Measurements from ENCODE around the gene SPAG17.

GRCh38 chr1:118113261-118113660 lies 71.8 kb downstream of the SPAG17 start:
- no peak for TF ChIP-seq POLR2AphosphoS5 (IDR thresholded peaks at IDR 0.05; ENCODE audit: low read depth, low read length)
- TF ChIP-seq CTCF (IDR thresholded peaks at IDR 0.05): no peak
- TF ChIP-seq GABPA (IDR thresholded peaks at IDR 0.05; ENCODE audit: low read depth): no peak
- TF ChIP-seq USF2 (IDR thresholded peaks at IDR 0.05; ENCODE audit: borderline replicate concordance, low read depth, low read length): no peak
- TF ChIP-seq SMC3 (IDR thresholded peaks at IDR 0.05; ENCODE audit: low read depth, low read length): no peak
- no peak for TF ChIP-seq CHD2 (IDR thresholded peaks at IDR 0.05; ENCODE audit: low read length, partially characterized antibody)
- no peak for TF ChIP-seq USF1 (IDR thresholded peaks at IDR 0.05; ENCODE audit: borderline replicate concordance, low read depth)
- no peak for TF ChIP-seq REST (IDR thresholded peaks at IDR 0.05; ENCODE audit: low read depth, low read length)
- TF ChIP-seq EZH2phosphoT487 (IDR thresholded peaks at IDR 0.05; ENCODE audit: borderline replicate concordance, low read depth): no peak
- TF ChIP-seq TAF1 (IDR thresholded peaks at IDR 0.05; ENCODE audit: borderline replicate concordance, low read depth, low read length): no peak
- TF ChIP-seq GATA2 (CRISPR knock-in tag; IDR thresholded peaks at IDR 0.05): no peak
- no peak for TF ChIP-seq SIN3A (IDR thresholded peaks at IDR 0.05; ENCODE audit: borderline replicate concordance, low read depth, low read length)
- TF ChIP-seq EP300 (IDR thresholded peaks at IDR 0.05; ENCODE audit: borderline replicate concordance in 1 of 2, low read depth in 1 of 2, low read length in 1 of 2): no peak
- no peak for TF ChIP-seq RFX5 (IDR thresholded peaks at IDR 0.05; ENCODE audit: low read length)
